ENCODE measurements around the gene SPATA6L.

DNA sequence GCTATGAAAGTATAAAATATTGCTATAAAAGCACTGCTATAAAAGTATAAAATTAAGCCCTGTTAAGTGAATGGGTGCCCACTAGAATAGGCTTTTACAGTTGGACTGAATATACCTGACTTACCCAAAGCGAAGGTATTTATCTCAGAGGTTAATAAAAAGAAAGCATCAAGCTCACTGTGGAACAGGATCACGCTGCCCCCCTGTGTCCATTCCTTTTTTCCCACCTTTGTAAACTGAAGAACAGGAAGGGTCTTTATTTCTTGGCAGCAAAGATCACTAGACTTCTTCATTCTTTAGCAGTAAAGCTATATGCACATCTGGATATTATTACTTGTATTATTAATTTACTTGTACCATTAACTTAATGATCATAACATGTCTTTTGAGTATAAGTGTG, 26.3 kb downstream of the SPATA6L start:
- TF ChIP-seq POLR2A (IDR thresholded peaks at IDR 0.05; ENCODE audit: low read depth, low read length) (no peak), CEBPB (IDR thresholded peaks at IDR 0.05; ENCODE audit: low read depth, low read length) (no peak), CTCF (conservative IDR thresholded peaks at IDR 0.05; ENCODE audit: low read depth, low read length) (peak; percentile 49), RCOR1 (IDR thresholded peaks at IDR 0.05; ENCODE audit: insufficient replicate concordance, low read length) (no peak), BHLHE40 (IDR thresholded peaks at IDR 0.05; ENCODE audit: low read depth, low read length) (no peak), NFE2L2 (IDR thresholded peaks at IDR 0.05; ENCODE audit: low read depth, low read length) (no peak), RAD21 (IDR thresholded peaks at IDR 0.05; ENCODE audit: low read length) (peak; percentile 55), MXI1 (IDR thresholded peaks at IDR 0.05; ENCODE audit: borderline replicate concordance, low read depth, low read length) (no peak), RFX5 (IDR thresholded peaks at IDR 0.05; ENCODE audit: low read depth, low read length) (no peak), USF2 (IDR thresholded peaks at IDR 0.05; ENCODE audit: low read depth, low read length) (no peak), MAFK (IDR thresholded peaks at IDR 0.05; ENCODE audit: low read depth, low read length) (no peak), MAZ (IDR thresholded peaks at IDR 0.05; ENCODE audit: borderline replicate concordance, low read depth, low read length) (no peak), SMC3 (IDR thresholded peaks at IDR 0.05; ENCODE audit: low read depth, low read length) (peak; percentile 60)
- TF ChIP-seq, protein P1, sequence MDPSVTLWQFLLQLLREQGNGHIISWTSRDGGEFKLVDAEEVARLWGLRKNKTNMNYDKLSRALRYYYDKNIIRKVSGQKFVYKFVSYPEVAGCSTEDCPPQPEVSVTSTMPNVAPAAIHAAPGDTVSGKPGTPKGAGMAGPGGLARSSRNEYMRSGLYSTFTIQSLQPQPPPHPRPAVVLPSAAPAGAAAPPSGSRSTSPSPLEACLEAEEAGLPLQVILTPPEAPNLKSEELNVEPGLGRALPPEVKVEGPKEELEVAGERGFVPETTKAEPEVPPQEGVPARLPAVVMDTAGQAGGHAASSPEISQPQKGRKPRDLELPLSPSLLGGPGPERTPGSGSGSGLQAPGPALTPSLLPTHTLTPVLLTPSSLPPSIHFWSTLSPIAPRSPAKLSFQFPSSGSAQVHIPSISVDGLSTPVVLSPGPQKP (IDR thresholded peaks at IDR 0.05; ENCODE audit: borderline replicate concordance, low read depth, low read length) = no peak
